GM23338 (cell line): ENCODE data around the gene MYO1G. TPM values are rescaled to one million over a fixed set of nuclear protein-coding genes. Genes with fewer than 3 reads are reported as not detected.

ENCODE experiments used
- ATAC-seq: fragments of 200-7000 bp; cut with Tn5 transposase; 3 replicates; pipeline ENCODE4 v1.9.1; 2020
- DNase-seq: peaks from one replicate; pipeline ENCODE4 v3.0.0-alpha.2; 2015; ENCODE audit warnings: low spot score
- H2AFZ ChIP-seq: fragments of 200-600 bp; sonication (generic); 2 replicates; pipeline ENCODE4 v1.8.0; 2016; ENCODE audit warnings: antibody characterized with exemption, mild to moderate bottlenecking, moderate library complexity
- H3F3A ChIP-seq: fragments of 200-600 bp; sonication (generic); replicated peaks from 2 replicates; pipeline ENCODE4 v1.8.0; 2017; ENCODE audit warnings: antibody characterized with exemption, mixed run types, low read depth
- H3K27ac ChIP-seq: fragments of 200-600 bp; sonication (generic); 2 replicates; pipeline ENCODE4 v1.6.1; 2016; ENCODE audit warnings: low read depth
- H3K27me3 ChIP-seq: fragments of 200-600 bp; sonication (generic); 2 replicates; pipeline ENCODE4 v1.8.0; 2016; ENCODE audit warnings: mild to moderate bottlenecking, mixed run types, moderate library complexity; ENCODE audit not compliant: insufficient read depth
- H3K36me3 ChIP-seq: fragments of 200-600 bp; sonication (generic); 2 replicates; pipeline ENCODE4 v1.8.0; 2016; ENCODE audit warnings: mild to moderate bottlenecking; ENCODE audit not compliant: insufficient read depth
- H3K4me1 ChIP-seq: fragments of 200-600 bp; sonication (generic); 2 replicates; pipeline ENCODE4 v1.8.0; 2016; ENCODE audit warnings: mild to moderate bottlenecking, moderate library complexity; ENCODE audit not compliant: insufficient read depth
- H3K4me2 ChIP-seq: fragments of 200-600 bp; sonication (generic); 2 replicates; pipeline ENCODE4 v1.7.1; 2017; ENCODE audit warnings: mixed run types
- H3K4me3 ChIP-seq: fragments of 200-600 bp; sonication (generic); 2 replicates; pipeline ENCODE4 v1.6.1; 2016; ENCODE audit warnings: mixed run types
- H3K79me2 ChIP-seq: fragments of 200-600 bp; sonication (generic); replicated peaks from 2 replicates; pipeline ENCODE4 v1.8.0; 2017; ENCODE audit warnings: mild to moderate bottlenecking; ENCODE audit not compliant: insufficient read depth
- H3K9me2 ChIP-seq: fragments of 200-600 bp; sonication (generic); 2 replicates; pipeline ENCODE4 v1.8.0; 2017; ENCODE audit not compliant: insufficient read depth
- H4K20me1 ChIP-seq: fragments of 200-600 bp; sonication (generic); replicated peaks from 2 replicates; pipeline ENCODE4 v1.8.0; 2017; ENCODE audit warnings: mild to moderate bottlenecking; ENCODE audit not compliant: insufficient read depth
- H3K27ac Mint-ChIP-seq: 2 replicates; pipeline ENCODE4 v1.8.0; 2020; ENCODE audit warnings: inconsistent platforms, mild to moderate bottlenecking, moderate library complexity, mixed read lengths
- H3K27me3 Mint-ChIP-seq: 3 replicates; pipeline ENCODE4 v1.8.0; 2022; ENCODE audit warnings: low read depth, mild to moderate bottlenecking, moderate library complexity, mixed read lengths, inconsistent platforms; ENCODE audit not compliant: insufficient read depth, poor library complexity
- H3K36me3 Mint-ChIP-seq: 3 replicates; pipeline ENCODE4 v1.8.0; 2021; ENCODE audit warnings: low read depth, mild to moderate bottlenecking, inconsistent platforms, moderate library complexity, mixed read lengths
- H3K4me1 Mint-ChIP-seq: 3 replicates; pipeline ENCODE4 v1.8.0; 2020; ENCODE audit warnings: mild to moderate bottlenecking, inconsistent platforms, mixed read lengths
- H3K4me3 Mint-ChIP-seq: 3 replicates; pipeline ENCODE4 v1.8.0; 2021; ENCODE audit warnings: moderate library complexity, mild to moderate bottlenecking, inconsistent platforms, mixed read lengths
- H3K9me3 Mint-ChIP-seq: 3 replicates; pipeline ENCODE4 v1.8.0; 2020; ENCODE audit warnings: moderate library complexity, mild to moderate bottlenecking, inconsistent platforms, mixed read lengths
- CREB1 ChIP-seq: fragments of 250-450 bp; sonication (Bioruptor Pico); IDR thresholded peaks from 2 replicates; pipeline ENCODE4 v1.5.0; 2020; ENCODE audit warnings: low read depth, mild to moderate bottlenecking, moderate library complexity
- EZH2phosphoT487 ChIP-seq: fragments of 200-600 bp; sonication (generic); IDR thresholded peaks from one replicate; pipeline ENCODE4 v1.8.1; 2018; ENCODE audit warnings: antibody characterized with exemption; ENCODE audit not compliant: unreplicated experiment
- JUNB ChIP-seq: IDR thresholded peaks from one replicate; pipeline ENCODE4 v1.6.1; 2016; ENCODE audit warnings: antibody characterized with exemption; ENCODE audit not compliant: unreplicated experiment
- STAT1 ChIP-seq: IDR thresholded peaks from one replicate; pipeline ENCODE4 v1.6.1; 2016; ENCODE audit warnings: antibody characterized with exemption; ENCODE audit not compliant: unreplicated experiment
- ZNF114 ChIP-seq: fragments of 250-450 bp; sonication (Bioruptor Pico); IDR thresholded peaks from 2 replicates; pipeline ENCODE4 v1.5.0; 2020; ENCODE audit warnings: mild to moderate bottlenecking, moderate library complexity
- ZNF331 ChIP-seq: fragments of 250-450 bp; sonication (Bioruptor Pico); IDR thresholded peaks from 2 replicates; pipeline ENCODE4 v1.5.0; 2020; ENCODE audit warnings: low read depth, mild to moderate bottlenecking, moderate library complexity
- polyA plus RNA-seq: library from polyadenylated mRNA; unstranded; fragments of >200 nt; fragmentation: Nextera tagmentation; extraction: Ambion mirVana; gene quantifications from 2 replicates; pipeline ENCODE4 v1.2.1, GENCODE V29; 2016
- total RNA-seq: library from RNA; depleted of rRNA; stranded (reverse); fragments of >200 nt; shearing (Covaris generic); gene quantifications from 2 replicates; pipeline ENCODE4 v1.2.3, GENCODE V29; 2014
- TF ChIP-seq, protein P1 (sequence below), 2 experiments: fragments of 200-600 bp in 1 of 2; sonication (generic) in 1 of 2; conservative IDR thresholded peaks; 2 replicates each; pipeline versions ENCODE4 v1.5.1 to v1.6.1; 2016 to 2017; ENCODE audit warnings: antibody characterized with exemption in 2 of 2, low read depth in 2 of 2, mild to moderate bottlenecking in 2 of 2, moderate library complexity in 1 of 2
- TF ChIP-seq, protein P2 (sequence below): IDR thresholded peaks from 2 replicates; pipeline ENCODE4 v1.6.1; 2016; ENCODE audit warnings: antibody characterized with exemption

Gene MYO1G
- total and polyA plus RNA-seq, 2 experiments from 2014 or later: 0.10 to 0.11 TPM

DNA sequence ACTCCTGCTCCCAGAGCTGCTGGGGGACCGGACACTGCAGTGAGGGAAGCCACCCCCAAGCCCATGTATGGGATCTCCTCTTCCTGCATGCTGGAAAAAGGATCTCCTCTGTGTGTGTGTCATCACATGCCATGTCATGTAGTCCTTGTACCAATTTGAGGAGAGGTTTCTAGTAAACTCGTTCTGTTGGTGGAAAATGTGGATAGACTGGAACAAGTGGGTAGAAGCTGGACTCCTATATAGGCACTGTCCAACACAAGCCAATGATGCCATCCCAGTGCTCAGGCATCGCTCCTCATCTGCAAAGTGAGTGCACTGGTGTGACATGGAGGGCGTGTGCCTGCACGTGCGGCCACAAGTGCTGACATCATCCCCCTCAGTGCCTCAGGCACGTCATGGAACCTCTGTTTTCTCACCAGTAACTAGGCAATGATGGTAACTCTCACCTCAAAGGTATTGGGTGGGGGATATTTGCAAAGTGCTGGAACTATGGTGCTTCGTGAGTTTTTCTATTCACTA is 19.3 kb downstream of the MYO1G start:
- H3K4me1 ChIP-seq: no peaks in the 10 kb centered on the region
- no peak overlapping the region for H2AFZ ChIP-seq
- H4K20me1 ChIP-seq: no peaks in the 10 kb centered on the region
- Mint-ChIP-seq H3K27me3 (peaks cover 24% of the 10 kb centered on the region), H3K27ac (no peak overlapping the region), H3K36me3 (no peaks in the 10 kb centered on the region), H3K4me1 (no peaks in the 10 kb centered on the region), H3K4me3 (no peak overlapping the region), H3K9me3 (no peaks in the 10 kb centered on the region; the same call in 2 of the 3 replicates)
- no peaks in the 10 kb centered on the region for H3K79me2 ChIP-seq
- DNase-seq: no peak
- H3F3A ChIP-seq: 0 out of 2 replicates have a peak, but pooled peaks cover 3% of the 10 kb centered on the region
- H3K9me2 ChIP-seq: no peaks in the 10 kb centered on the region
- ATAC-seq: no peak
- H3K27me3 ChIP-seq: peaks cover 22% of the 10 kb centered on the region
- TF ChIP-seq CREB1 (CRISPR knock-in tag) (no peak), ZNF331 (CRISPR knock-in tag) (no peak), JUNB (no peak), EZH2phosphoT487 (no peak), ZNF114 (CRISPR knock-in tag) (no peak), STAT1 (no peak)
- TF ChIP-seq, protein P1, sequence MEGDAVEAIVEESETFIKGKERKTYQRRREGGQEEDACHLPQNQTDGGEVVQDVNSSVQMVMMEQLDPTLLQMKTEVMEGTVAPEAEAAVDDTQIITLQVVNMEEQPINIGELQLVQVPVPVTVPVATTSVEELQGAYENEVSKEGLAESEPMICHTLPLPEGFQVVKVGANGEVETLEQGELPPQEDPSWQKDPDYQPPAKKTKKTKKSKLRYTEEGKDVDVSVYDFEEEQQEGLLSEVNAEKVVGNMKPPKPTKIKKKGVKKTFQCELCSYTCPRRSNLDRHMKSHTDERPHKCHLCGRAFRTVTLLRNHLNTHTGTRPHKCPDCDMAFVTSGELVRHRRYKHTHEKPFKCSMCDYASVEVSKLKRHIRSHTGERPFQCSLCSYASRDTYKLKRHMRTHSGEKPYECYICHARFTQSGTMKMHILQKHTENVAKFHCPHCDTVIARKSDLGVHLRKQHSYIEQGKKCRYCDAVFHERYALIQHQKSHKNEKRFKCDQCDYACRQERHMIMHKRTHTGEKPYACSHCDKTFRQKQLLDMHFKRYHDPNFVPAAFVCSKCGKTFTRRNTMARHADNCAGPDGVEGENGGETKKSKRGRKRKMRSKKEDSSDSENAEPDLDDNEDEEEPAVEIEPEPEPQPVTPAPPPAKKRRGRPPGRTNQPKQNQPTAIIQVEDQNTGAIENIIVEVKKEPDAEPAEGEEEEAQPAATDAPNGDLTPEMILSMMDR (conservative IDR thresholded peaks at IDR 0.05; ENCODE audit: low read depth in 2 of 2): no peak
- TF ChIP-seq, protein P2, sequence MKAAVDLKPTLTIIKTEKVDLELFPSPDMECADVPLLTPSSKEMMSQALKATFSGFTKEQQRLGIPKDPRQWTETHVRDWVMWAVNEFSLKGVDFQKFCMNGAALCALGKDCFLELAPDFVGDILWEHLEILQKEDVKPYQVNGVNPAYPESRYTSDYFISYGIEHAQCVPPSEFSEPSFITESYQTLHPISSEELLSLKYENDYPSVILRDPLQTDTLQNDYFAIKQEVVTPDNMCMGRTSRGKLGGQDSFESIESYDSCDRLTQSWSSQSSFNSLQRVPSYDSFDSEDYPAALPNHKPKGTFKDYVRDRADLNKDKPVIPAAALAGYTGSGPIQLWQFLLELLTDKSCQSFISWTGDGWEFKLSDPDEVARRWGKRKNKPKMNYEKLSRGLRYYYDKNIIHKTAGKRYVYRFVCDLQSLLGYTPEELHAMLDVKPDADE: no peak
- no peak overlapping the region for H3K4me2 ChIP-seq
- H3K36me3 ChIP-seq: no peaks in the 10 kb centered on the region
- H3K27ac ChIP-seq: no peak overlapping the region
- no peak overlapping the region for H3K4me3 ChIP-seq

DNA sequence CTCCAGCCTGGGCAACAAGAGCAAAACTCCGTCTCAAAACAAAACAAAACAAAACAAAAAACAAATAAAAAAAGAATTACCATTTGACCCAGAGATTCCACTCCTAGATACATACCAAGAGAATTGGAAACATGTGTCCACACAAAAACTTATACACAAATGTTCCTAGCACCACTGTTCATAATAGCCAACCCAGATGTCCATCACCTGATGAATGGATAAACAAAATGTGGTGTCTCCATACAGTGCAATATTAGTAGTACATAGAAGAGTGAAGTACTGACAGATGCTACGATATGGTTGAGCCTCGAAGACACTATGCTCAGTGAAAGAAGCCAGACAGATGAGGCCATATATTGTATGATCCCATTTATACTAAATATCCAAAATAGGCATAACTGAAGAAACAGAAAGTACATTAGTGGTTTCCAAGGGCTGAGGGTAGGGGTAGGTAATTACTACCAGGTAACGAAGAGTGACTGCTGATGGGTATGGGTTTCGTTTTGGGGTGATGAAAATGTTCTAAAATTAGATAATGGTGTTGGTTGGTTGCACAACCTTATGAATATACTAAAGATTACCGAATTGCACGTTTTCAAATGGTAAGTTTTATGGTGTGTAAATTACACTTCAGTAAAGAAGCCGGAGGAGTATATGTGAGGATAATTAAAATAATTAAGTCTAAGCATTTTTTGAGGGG is 20.0 kb downstream of the MYO1G start:
- H4K20me1 ChIP-seq: no peaks in the 10 kb centered on the region
- H3K9me2 ChIP-seq: no peaks in the 10 kb centered on the region
- H3K4me2 ChIP-seq: no peak overlapping the region
- DNase-seq (no peak), ATAC-seq (no peak)
- H3K4me3 Mint-ChIP-seq: no peak overlapping the region
- no peak for TF ChIP-seq ZNF331 (CRISPR knock-in tag)
- no peak for TF ChIP-seq ZNF114 (CRISPR knock-in tag)
- TF ChIP-seq, protein P2: no peak
- TF ChIP-seq CREB1 (CRISPR knock-in tag): no peak
- H3K4me1 ChIP-seq: no peaks in the 10 kb centered on the region
- H3K79me2 ChIP-seq: no peaks in the 10 kb centered on the region
- no peak overlapping the region for H3K27ac ChIP-seq
- H3K4me1 Mint-ChIP-seq: no peaks in the 10 kb centered on the region
- H2AFZ ChIP-seq: no peak overlapping the region
- no peaks in the 10 kb centered on the region for H3F3A ChIP-seq
- H3K27ac Mint-ChIP-seq: no peak overlapping the region
- peaks cover 22% of the 10 kb centered on the region for H3K27me3 ChIP-seq
- peaks cover 3% of the 10 kb centered on the region; the same call in 2 of the 3 replicates for H3K9me3 Mint-ChIP-seq
- H3K36me3 Mint-ChIP-seq: no peaks in the 10 kb centered on the region
- H3K27me3 Mint-ChIP-seq: peaks cover 18% of the 10 kb centered on the region
- no peaks in the 10 kb centered on the region for H3K36me3 ChIP-seq
- no peak overlapping the region for H3K4me3 ChIP-seq
